Liver (tissue), 2 donors: ENCODE data around the gene TMEM167A.

Experiments
- TF ChIP-seq, protein P1 (sequence below): fragments of 150-350 bp; IDR thresholded peaks from 2 replicates; pipeline ENCODE4 v1.5.1; 2017; ENCODE audit warnings: improper control_type of control experiment, low read depth, low read length; ENCODE audit not compliant: missing input control
- TF ChIP-seq, protein P2 (sequence below): IDR thresholded peaks from 2 replicates; pipeline ENCODE4 v1.6.1; 2016; ENCODE audit warnings: antibody characterized with exemption, mild to moderate bottlenecking
- donor health status: healthy.

DNA sequence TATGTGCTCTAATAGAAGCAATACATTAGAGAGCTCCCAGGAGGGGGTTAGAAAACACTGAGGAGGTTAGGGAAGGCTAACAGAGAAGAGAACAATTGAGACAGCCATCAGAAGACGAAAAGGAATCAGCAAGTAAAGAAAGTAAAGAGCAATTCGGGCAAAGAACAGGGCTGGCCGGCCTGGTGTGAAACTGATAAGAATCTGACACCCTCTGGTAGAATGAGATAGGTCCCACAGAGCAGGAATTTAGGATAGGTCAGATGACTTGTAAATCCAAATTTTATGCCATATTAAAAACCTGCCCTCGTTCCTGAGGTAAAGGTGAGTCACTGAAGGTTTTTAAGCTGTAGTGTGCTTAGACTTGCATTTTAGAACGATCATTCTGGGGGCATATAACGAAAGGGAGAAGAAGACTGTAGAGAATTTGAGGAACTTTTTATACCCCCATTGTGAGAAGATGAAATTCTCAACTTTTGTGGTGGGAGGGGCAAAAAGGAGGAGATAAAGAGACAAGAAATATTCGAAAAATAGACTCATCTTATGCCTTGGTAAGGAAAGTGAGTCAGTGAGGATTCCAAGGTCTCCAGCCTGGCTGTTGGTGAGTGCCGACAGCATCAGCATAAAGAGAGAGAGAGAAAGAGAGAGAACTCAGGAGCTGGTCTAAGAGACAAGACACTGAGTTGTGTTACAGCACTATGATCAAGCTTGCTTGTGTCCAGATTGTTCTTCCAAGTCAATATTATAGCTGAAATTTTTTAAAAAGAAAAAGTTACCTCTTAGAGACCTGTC, 51.3 kb downstream of the TMEM167A start:
- TF ChIP-seq, protein P1, sequence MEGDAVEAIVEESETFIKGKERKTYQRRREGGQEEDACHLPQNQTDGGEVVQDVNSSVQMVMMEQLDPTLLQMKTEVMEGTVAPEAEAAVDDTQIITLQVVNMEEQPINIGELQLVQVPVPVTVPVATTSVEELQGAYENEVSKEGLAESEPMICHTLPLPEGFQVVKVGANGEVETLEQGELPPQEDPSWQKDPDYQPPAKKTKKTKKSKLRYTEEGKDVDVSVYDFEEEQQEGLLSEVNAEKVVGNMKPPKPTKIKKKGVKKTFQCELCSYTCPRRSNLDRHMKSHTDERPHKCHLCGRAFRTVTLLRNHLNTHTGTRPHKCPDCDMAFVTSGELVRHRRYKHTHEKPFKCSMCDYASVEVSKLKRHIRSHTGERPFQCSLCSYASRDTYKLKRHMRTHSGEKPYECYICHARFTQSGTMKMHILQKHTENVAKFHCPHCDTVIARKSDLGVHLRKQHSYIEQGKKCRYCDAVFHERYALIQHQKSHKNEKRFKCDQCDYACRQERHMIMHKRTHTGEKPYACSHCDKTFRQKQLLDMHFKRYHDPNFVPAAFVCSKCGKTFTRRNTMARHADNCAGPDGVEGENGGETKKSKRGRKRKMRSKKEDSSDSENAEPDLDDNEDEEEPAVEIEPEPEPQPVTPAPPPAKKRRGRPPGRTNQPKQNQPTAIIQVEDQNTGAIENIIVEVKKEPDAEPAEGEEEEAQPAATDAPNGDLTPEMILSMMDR = no peak
- TF ChIP-seq, protein P2, sequence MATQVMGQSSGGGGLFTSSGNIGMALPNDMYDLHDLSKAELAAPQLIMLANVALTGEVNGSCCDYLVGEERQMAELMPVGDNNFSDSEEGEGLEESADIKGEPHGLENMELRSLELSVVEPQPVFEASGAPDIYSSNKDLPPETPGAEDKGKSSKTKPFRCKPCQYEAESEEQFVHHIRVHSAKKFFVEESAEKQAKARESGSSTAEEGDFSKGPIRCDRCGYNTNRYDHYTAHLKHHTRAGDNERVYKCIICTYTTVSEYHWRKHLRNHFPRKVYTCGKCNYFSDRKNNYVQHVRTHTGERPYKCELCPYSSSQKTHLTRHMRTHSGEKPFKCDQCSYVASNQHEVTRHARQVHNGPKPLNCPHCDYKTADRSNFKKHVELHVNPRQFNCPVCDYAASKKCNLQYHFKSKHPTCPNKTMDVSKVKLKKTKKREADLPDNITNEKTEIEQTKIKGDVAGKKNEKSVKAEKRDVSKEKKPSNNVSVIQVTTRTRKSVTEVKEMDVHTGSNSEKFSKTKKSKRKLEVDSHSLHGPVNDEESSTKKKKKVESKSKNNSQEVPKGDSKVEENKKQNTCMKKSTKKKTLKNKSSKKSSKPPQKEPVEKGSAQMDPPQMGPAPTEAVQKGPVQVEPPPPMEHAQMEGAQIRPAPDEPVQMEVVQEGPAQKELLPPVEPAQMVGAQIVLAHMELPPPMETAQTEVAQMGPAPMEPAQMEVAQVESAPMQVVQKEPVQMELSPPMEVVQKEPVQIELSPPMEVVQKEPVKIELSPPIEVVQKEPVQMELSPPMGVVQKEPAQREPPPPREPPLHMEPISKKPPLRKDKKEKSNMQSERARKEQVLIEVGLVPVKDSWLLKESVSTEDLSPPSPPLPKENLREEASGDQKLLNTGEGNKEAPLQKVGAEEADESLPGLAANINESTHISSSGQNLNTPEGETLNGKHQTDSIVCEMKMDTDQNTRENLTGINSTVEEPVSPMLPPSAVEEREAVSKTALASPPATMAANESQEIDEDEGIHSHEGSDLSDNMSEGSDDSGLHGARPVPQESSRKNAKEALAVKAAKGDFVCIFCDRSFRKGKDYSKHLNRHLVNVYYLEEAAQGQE = no peak
